ENCODE measurements around the gene TES. TPM values are rescaled to one million over a fixed set of nuclear protein-coding genes. Genes with fewer than 3 reads are reported as not detected.

The TES gene
- total RNA-seq, 1 experiment from 2014 or later: 1.8 TPM

GRCh38 chr7:116219834-116220233 is 9.5 kb downstream of the TES start:
- DNase-seq (ENCODE audit: low spot score): no peak

- no peak for DNase-seq (ENCODE audit: low spot score)
Observed at GRCh38 chr7:116222501-116222900, 12.2 kb downstream of the TES start.

GRCh38 chr7:116223588-116223987 is 13.2 kb downstream of the TES start:
- DNase-seq (ENCODE audit: low spot score): no peak

- DNase-seq (ENCODE audit: low spot score): no peak
Observed at GRCh38 chr7:116224492-116225098, 14.3 kb downstream of the TES start.

- DNase-seq (ENCODE audit: low spot score): no peak
Observed at GRCh38 chr7:116225860-116226259, 15.5 kb downstream of the TES start.

GRCh38 chr7:116226664-116227063 is 16.3 kb downstream of the TES start:
- DNase-seq (ENCODE audit: low spot score): no peak

- DNase-seq (ENCODE audit: low spot score): peak; percentile 63
Observed at GRCh38 chr7:116227678-116228239, 17.4 kb downstream of the TES start.

GRCh38 chr7:116228241-116228640 is 17.9 kb downstream of the TES start:
- DNase-seq (ENCODE audit: low spot score): no peak

- DNase-seq (ENCODE audit: low spot score): no peak
Observed at GRCh38 chr7:116229366-116229765, 19.0 kb downstream of the TES start.

- DNase-seq (ENCODE audit: low spot score): no peak
Observed at GRCh38 chr7:116230191-116231005, 20.1 kb downstream of the TES start.

GRCh38 chr7:116231543-116231942 is 21.2 kb downstream of the TES start:
- no peak for DNase-seq (ENCODE audit: low spot score)

- DNase-seq (ENCODE audit: low spot score): peak; percentile 22
Observed at GRCh38 chr7:116231949-116232348, 21.6 kb downstream of the TES start.

GRCh38 chr7:116232350-116232749 is 22.0 kb downstream of the TES start:
- DNase-seq (ENCODE audit: low spot score): no peak

GRCh38 chr7:116232920-116233319 is 22.6 kb downstream of the TES start:
- no peak for DNase-seq (ENCODE audit: low spot score)

GRCh38 chr7:116234517-116235200 is 24.3 kb downstream of the TES start:
- DNase-seq (ENCODE audit: low spot score): no peak

GRCh38 chr7:116235380-116235779 is 25.0 kb downstream of the TES start:
- no peak for DNase-seq (ENCODE audit: low spot score)

GRCh38 chr7:116236020-116236630 is 25.8 kb downstream of the TES start:
- peak; percentile 70 for DNase-seq (ENCODE audit: low spot score)

- DNase-seq (ENCODE audit: low spot score): no peak
Observed at GRCh38 chr7:116239020-116239419, 28.7 kb downstream of the TES start.

GRCh38 chr7:116239434-116239833 is 29.1 kb downstream of the TES start:
- DNase-seq (ENCODE audit: low spot score): no peak

GRCh38 chr7:116240024-116240668 is 29.8 kb downstream of the TES start:
- no peak for DNase-seq (ENCODE audit: low spot score)

GRCh38 chr7:116241291-116241690 is 31.0 kb downstream of the TES start:
- DNase-seq (ENCODE audit: low spot score): no peak

GRCh38 chr7:116242178-116242577 is 31.8 kb downstream of the TES start:
- DNase-seq (ENCODE audit: low spot score): no peak

Measured in A172 (cell line).